GM12873 (cell line): ENCODE data around the gene LARP4B.

ENCODE experiments used
- CTCF ChIP-seq: IDR thresholded peaks from 2 replicates; pipeline ENCODE4 v1.5.1; 2012; ENCODE audit warnings: low read depth, mild to moderate bottlenecking, moderate library complexity, low read length, control low read depth; ENCODE audit not compliant: insufficient read depth; ENCODE audit errors: missing control alignments

LARP4B gene

GRCh38 chr10:777913-778479 is 153.5 kb downstream of the LARP4B start:
- TF ChIP-seq CTCF, result no peak

GRCh38 chr10:776772-777171 is 154.7 kb downstream of the LARP4B start:
- TF ChIP-seq CTCF, result no peak

- no peak for TF ChIP-seq CTCF
Observed at GRCh38 chr10:775245-776075, 156.0 kb downstream of the LARP4B start.

GRCh38 chr10:774661-775244 is 156.8 kb downstream of the LARP4B start:
- TF ChIP-seq CTCF, result no peak

GRCh38 chr10:774223-774622 is 157.3 kb downstream of the LARP4B start:
- TF ChIP-seq CTCF, result no peak

GRCh38 chr10:773562-774161 is 157.8 kb downstream of the LARP4B start:
- TF ChIP-seq CTCF, result no peak

GRCh38 chr10:772227-772637 is 159.3 kb downstream of the LARP4B start:
- TF ChIP-seq CTCF, result no peak
